Erythroblast (primary cell): ENCODE data around the gene PYGL.

Experiments
- GATA1 ChIP-seq: IDR thresholded peaks from 2 replicates; pipeline ENCODE4 v1.6.1; 2011; ENCODE audit warnings: low read depth, mild to moderate bottlenecking, control low read depth, low read length, moderate library complexity
- POLR2A ChIP-seq: IDR thresholded peaks from 2 replicates; pipeline ENCODE4 v1.6.1; 2011; ENCODE audit warnings: mild to moderate bottlenecking, low read length

DNA sequence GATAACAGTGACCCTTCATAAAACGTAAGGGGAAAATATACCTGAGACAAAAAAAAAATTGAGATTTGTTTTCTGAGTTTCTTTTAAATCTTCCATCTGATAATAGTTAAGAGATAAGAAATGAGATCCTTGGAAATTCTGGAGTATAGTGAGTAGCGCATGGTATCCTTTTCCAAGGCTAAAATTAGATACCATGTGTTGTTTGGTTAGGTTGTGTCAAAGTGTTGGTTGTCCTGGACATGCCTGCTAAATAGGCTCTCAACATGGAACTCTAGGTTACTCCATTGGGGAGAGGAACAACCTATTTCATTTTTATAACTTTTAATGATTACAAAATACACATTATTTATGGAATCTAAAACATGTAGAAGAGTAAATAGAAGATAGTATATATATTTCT, 14.8 kb downstream of the PYGL start:
- TF ChIP-seq POLR2A (no peak), GATA1 (no peak)
